ENCODE measurements around the gene GUCD1. TPM values are rescaled to one million over a fixed set of nuclear protein-coding genes. Genes with fewer than 3 reads are reported as not detected.

The GUCD1 gene
- total RNA-seq, 1 experiment from 2014 or later = 87.4 TPM

DNA sequence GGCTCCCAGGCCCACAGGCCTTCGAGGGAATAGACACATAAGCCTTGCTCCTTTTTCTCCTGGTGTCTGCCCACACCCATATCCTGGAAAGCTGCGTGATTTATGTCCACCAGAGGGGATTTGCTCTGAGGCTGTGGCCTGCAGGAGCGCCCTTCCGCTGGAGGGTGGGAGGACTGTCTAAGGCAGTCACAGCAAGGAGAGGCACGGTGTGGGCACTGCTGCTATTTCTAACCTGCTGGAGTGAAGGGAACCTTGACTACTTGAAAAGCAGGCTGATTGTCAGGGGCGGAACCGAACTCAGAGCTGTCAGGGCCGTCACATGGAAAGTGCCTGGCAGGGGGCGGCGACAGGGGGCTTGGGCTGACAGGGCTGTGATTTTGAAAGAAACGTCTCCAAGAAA, 56.1 kb downstream of the GUCD1 start:
- peaks cover 25% of the 10 kb centered on the region; the same call in 1 of the 2 replicates for H3K27me3 ChIP-seq (ENCODE audit: insufficient read depth, low read length)
- H3K27ac ChIP-seq (ENCODE audit: insufficient read length, low read depth, low read length) = no peak overlapping the region

More for the DNA sequence above, 56.1 kb downstream of the GUCD1 start:
- Histone ChIP-seq H3K14ac (ENCODE audit: insufficient read depth, low read length) (no peak overlapping the region), H4K20me1 (ENCODE audit: control insufficient read depth, insufficient read depth, insufficient read length) (no peaks in the 10 kb centered on the region), H3K4ac (ENCODE audit: low read depth, low read length) (no peak overlapping the region), H2BK20ac (ENCODE audit: low read depth, low read length, poor library complexity, severe bottlenecking) (no peak overlapping the region), H3K23me2 (ENCODE audit: insufficient read length, low read depth, low read length, poor library complexity, severe bottlenecking) (peaks cover 7% of the 10 kb centered on the region), H3K79me1 (ENCODE audit: insufficient read depth, low read depth, low read length, poor library complexity, severe bottlenecking) (no peaks in the 10 kb centered on the region), H3K4me1 (ENCODE audit: insufficient read depth, low read length) (no peaks in the 10 kb centered on the region), H4K91ac (ENCODE audit: insufficient read length, low read depth, low read length) (no peak overlapping the region), H3K9ac (ENCODE audit: extremely low read depth, insufficient read length, low read length) (no peak overlapping the region), H3K79me2 (ENCODE audit: insufficient read depth, low read length) (no peaks in the 10 kb centered on the region), H3K56ac (ENCODE audit: insufficient read length, low read depth, low read length) (no peak overlapping the region), H3K4me2 (ENCODE audit: insufficient read depth, insufficient read length, low read length) (no peak overlapping the region), H3T11ph (ENCODE audit: low read length) (no peak overlapping the region), H3K18ac (ENCODE audit: insufficient read length, low read depth, low read length) (no peak overlapping the region), H4K5ac (ENCODE audit: insufficient read length, low read depth, low read length) (no peak overlapping the region), H2BK120ac (ENCODE audit: low read depth, low read length, poor library complexity, severe bottlenecking) (no peak overlapping the region), H2BK15ac (ENCODE audit: low read depth, low read length) (no peak overlapping the region), H2AFZ (ENCODE audit: low read length) (no peak overlapping the region), H2BK12ac (ENCODE audit: insufficient read length, low read depth, low read length) (no peak overlapping the region), H2BK5ac (ENCODE audit: insufficient read length, low read length) (no peak overlapping the region), H3K9me3 (ENCODE audit: control insufficient read depth, low read depth, low read length) (no peaks in the 10 kb centered on the region), H4K8ac (replicated peaks; ENCODE audit: insufficient read length, low read depth, low read length) (no peak overlapping the region), H2AK5ac (ENCODE audit: insufficient read length, low read length) (no peak overlapping the region), H3K23ac (ENCODE audit: insufficient read length, low read depth, low read length) (no peak overlapping the region)
- Mint-ChIP-seq H3K27me3 (ENCODE audit: low read depth) (peaks cover 56% of the 10 kb centered on the region), H3K36me3 (ENCODE audit: insufficient read depth in 1 of 3, low read depth in 3 of 3) (0 out of 7 replicates have a peak, but pooled peaks cover 0 to 4% (median 0%) of the 10 kb centered on the region in 3 experiments), H3K9me3 (peaks cover 0 to 6% of the 10 kb centered on the region in 2 experiments; a peak in 2 of 5 replicates), H3K4me3 (no peak overlapping the region), H3K4me1 (peaks cover 19 to 28% of the 10 kb centered on the region in 2 experiments), H3K27ac (no peak overlapping the region)
- DNase-seq = no peak
- no peak for TF ChIP-seq CTCF (conservative IDR thresholded peaks at IDR 0.05)
- WGBS (ENCODE audit: extremely low coverage, insufficient read length, low lambda C conversion rate) = no CpG with 5 or more reads among the region's 11 CpGs
